MCF 10A (cell line): Measurements from ENCODE around the gene CEMIP. TPM values are rescaled to one million over a fixed set of nuclear protein-coding genes. Genes with fewer than 3 reads are reported as not detected.

Source experiments
- BruUV-seq: library from RNA; stranded (reverse); fragments of 400-500 nt; replicated peaks from 2 replicates; lab custom pipeline; 2021; lab: Mats Ljungman, UMichigan
- CTCF ChIA-PET: fragments of 300-600 bp; sonication (Branson Sonifier 250); formaldehyde crosslinking; extraction: SDS; loops from one replicate; lab custom pipeline; 2021; ENCODE audit warnings: antibody characterized with exemption, inconsistent platforms; lab: Yijun Ruan, JAX
- POLR2A ChIA-PET: fragments of 300-600, 350-650 bp; sonication (Branson Sonifier 250); formaldehyde crosslinking; extraction: SDS; loops from one replicate; lab custom pipeline; 2020; ENCODE audit warnings: antibody characterized with exemption, inconsistent platforms; lab: Yijun Ruan, JAX
- DNase-seq: peaks from one replicate; pipeline ENCODE4 v3.0.0-alpha.2; 2018; ENCODE audit not compliant: unreplicated experiment
- H3K27ac Mint-ChIP-seq: one replicate; pipeline ENCODE4 v1.8.0; 2022; ENCODE audit warnings: mild to moderate bottlenecking, low read depth, mixed read lengths; ENCODE audit not compliant: unreplicated experiment
- H3K27me3 Mint-ChIP-seq: one replicate; pipeline ENCODE4 v1.8.0; 2022; ENCODE audit warnings: mixed read lengths; ENCODE audit not compliant: insufficient read depth, unreplicated experiment
- H3K36me3 Mint-ChIP-seq: one replicate; pipeline ENCODE4 v1.8.0; 2022; ENCODE audit warnings: mild to moderate bottlenecking, moderate library complexity, mixed read lengths; ENCODE audit not compliant: insufficient read depth, unreplicated experiment
- H3K4me1 Mint-ChIP-seq: one replicate; pipeline ENCODE4 v1.8.0; 2022; ENCODE audit warnings: mixed read lengths; ENCODE audit not compliant: insufficient read depth, unreplicated experiment
- H3K4me3 Mint-ChIP-seq: one replicate; pipeline ENCODE4 v1.8.0; 2022; ENCODE audit warnings: mild to moderate bottlenecking, moderate library complexity, mixed read lengths; ENCODE audit not compliant: unreplicated experiment
- H3K9me3 Mint-ChIP-seq: one replicate; pipeline ENCODE4 v1.8.0; 2022; ENCODE audit warnings: mixed read lengths; ENCODE audit not compliant: unreplicated experiment
- CTCF ChIP-seq: fragments of 200-600 bp; IDR thresholded peaks from one replicate; pipeline ENCODE4 v1.8.0; 2022; ENCODE audit warnings: antibody characterized with exemption, mild to moderate bottlenecking; ENCODE audit not compliant: unreplicated experiment
- intact Hi-C: fragments of 100-400 bp; cut with micrococcal nuclease; formaldehyde crosslinking; loops from 2 replicates; pipeline ENCODE4 v1.14.1; 2022
- total RNA-seq: library from RNA; stranded (reverse); gene quantifications from 2 replicates; pipeline ENCODE4 v1.2.3, GENCODE V29; 2022

Gene CEMIP
- total RNA-seq, 1 experiment from 2014 or later = 0.14 TPM

GRCh38 chr15:80887148-80887547, 108.0 kb downstream of the CEMIP start:
- intact Hi-C loops = no loop called here
- H3K27me3 Mint-ChIP-seq = no peaks in the 10 kb centered on the region
- peaks cover 19% of the 10 kb centered on the region for H3K4me1 Mint-ChIP-seq
- DNase-seq = peak; percentile 47
- H3K4me3 Mint-ChIP-seq = no peak overlapping the region
- no peaks in the 10 kb centered on the region for H3K36me3 Mint-ChIP-seq
- BruUV-seq = no TSS peak
- no peak overlapping the region for H3K27ac Mint-ChIP-seq
- no peaks in the 10 kb centered on the region for H3K9me3 Mint-ChIP-seq
- no peak for TF ChIP-seq CTCF
- ChIA-PET CTCF (interaction anchor here (0.9 kb wide), 1 partner anchor 93 kb away, joined by 3 read pairs; no protein-coding TSS in a partner anchor), POLR2A (no interaction called here)

GRCh38 chr15:80888846-80889245, 109.7 kb downstream of the CEMIP start:
- no peaks in the 10 kb centered on the region for H3K36me3 Mint-ChIP-seq
- TF ChIP-seq CTCF = no peak
- DNase-seq = no peak
- peaks cover 24% of the 10 kb centered on the region for H3K4me1 Mint-ChIP-seq
- ChIA-PET CTCF (interaction anchor here (1.1 kb wide), 1 partner anchor 81 kb away, joined by 3 read pairs; no protein-coding TSS in a partner anchor), POLR2A (no interaction called here)
- H3K4me3 Mint-ChIP-seq = no peak overlapping the region
- H3K27ac Mint-ChIP-seq = no peak overlapping the region
- no peaks in the 10 kb centered on the region for H3K9me3 Mint-ChIP-seq
- BruUV-seq = no TSS peak
- no peaks in the 10 kb centered on the region for H3K27me3 Mint-ChIP-seq
- intact Hi-C loops = no loop called here

GRCh38 chr15:80890341-80891005, 111.3 kb downstream of the CEMIP start:
- POLR2A ChIA-PET = interaction anchor here (0.8 kb wide), 1 partner anchor 12 kb away, joined by 3 read pairs; no protein-coding TSS in a partner anchor
- peak; percentile 51 for DNase-seq
- H3K4me1 Mint-ChIP-seq = peaks cover 26% of the 10 kb centered on the region
- peak overlapping the region; percentile 74 for H3K27ac Mint-ChIP-seq
- no peaks in the 10 kb centered on the region for H3K27me3 Mint-ChIP-seq
- H3K9me3 Mint-ChIP-seq = no peaks in the 10 kb centered on the region
- H3K4me3 Mint-ChIP-seq = no peak overlapping the region
- intact Hi-C loops = no loop called here
- CTCF ChIA-PET = interaction anchor here (0.6 to 0.7 kb wide), 4 partner anchors 80 to 141 kb away, joined by 3 to 4 read pairs (median 4); partner anchors contain the start of gene CEMIP
- BruUV-seq = no TSS peak
- no peaks in the 10 kb centered on the region for H3K36me3 Mint-ChIP-seq
- no peak for TF ChIP-seq CTCF

GRCh38 chr15:80891006-80891405, 111.8 kb downstream of the CEMIP start:
- no TSS peak for BruUV-seq
- H3K9me3 Mint-ChIP-seq = peaks cover 1% of the 10 kb centered on the region
- TF ChIP-seq CTCF = no peak

More at GRCh38 chr15:80891006-80891405, 111.8 kb downstream of the CEMIP start:
- intact Hi-C loops = no loop called here
- CTCF ChIA-PET = interaction anchor here (0.5 to 0.6 kb wide), 3 partner anchors 80 to 283 kb away, joined by 3 to 4 read pairs (median 3); no protein-coding TSS in a partner anchor
- peak overlapping the region; percentile 74 for H3K27ac Mint-ChIP-seq
- POLR2A ChIA-PET = no interaction called here
- no peaks in the 10 kb centered on the region for H3K36me3 Mint-ChIP-seq
- no peak for DNase-seq
- H3K27me3 Mint-ChIP-seq = no peaks in the 10 kb centered on the region
- peaks cover 26% of the 10 kb centered on the region for H3K4me1 Mint-ChIP-seq
- H3K4me3 Mint-ChIP-seq = no peak overlapping the region
